Neural progenitor cell (in vitro differentiated cells): ENCODE data around the gene C15orf62.

ENCODE experiments used
- CTCF ChIP-seq: fragments of 200-600 bp; sonication (generic); IDR thresholded peaks from 2 replicates; pipeline ENCODE4 v1.5.1; 2017; ENCODE audit warnings: antibody characterized with exemption, mild to moderate bottlenecking
- EZH2 ChIP-seq: fragments of 200-600 bp; sonication (generic); IDR thresholded peaks from 2 replicates; pipeline ENCODE4 v1.6.1; 2017; ENCODE audit warnings: antibody characterized with exemption, mild to moderate bottlenecking, moderate library complexity
- EZH2phosphoT487 ChIP-seq: fragments of 200-600 bp; sonication (generic); IDR thresholded peaks from 2 replicates; pipeline ENCODE4 v1.6.1; 2017; ENCODE audit warnings: antibody characterized with exemption

- no peak for TF ChIP-seq EZH2phosphoT487
- TF ChIP-seq CTCF, result no peak
- no peak for TF ChIP-seq EZH2
Measured at GRCh38 chr15:40776537-40777141, 6.9 kb downstream of the C15orf62 start.
